K562 (cell line): ENCODE data around the gene CDK5RAP3. TPM values are rescaled to one million over a fixed set of nuclear protein-coding genes. Genes with fewer than 3 reads are reported as not detected.
A peak's percentile ranks its signal among the peaks of the same experiment; 100 is the strongest.

Experiments
- BDP1 ChIP-seq: IDR thresholded peaks from 3 replicates; pipeline ENCODE4 v1.6.1; 2011; ENCODE audit not compliant: insufficient read length, insufficient read depth
- CBFA2T3 ChIP-seq: fragments of 450-650 bp; IDR thresholded peaks from 2 replicates; pipeline ENCODE4 v1.6.1; 2017
- CCAR2 ChIP-seq: fragments of 200-400 bp; formaldehyde crosslinking; IDR thresholded peaks from 2 replicates; pipeline ENCODE4 v1.6.1; 2017; ENCODE audit warnings: mild to moderate bottlenecking, low read depth, low read length
- ELF4 ChIP-seq: fragments of 450-650 bp; formaldehyde crosslinking; IDR thresholded peaks from 2 replicates; pipeline ENCODE4 v1.4.0; 2022; ENCODE audit warnings: missing genetic modification characterization
- ESRRA ChIP-seq: fragments of 450-650 bp; IDR thresholded peaks from 2 replicates; pipeline ENCODE4 v1.6.1; 2014; ENCODE audit warnings: low read depth, mild to moderate bottlenecking, moderate library complexity, borderline replicate concordance
- GTF2E2 ChIP-seq: fragments of 200-800 bp; sonication (Bioruptor generic); IDR thresholded peaks from 2 replicates; pipeline ENCODE4 v1.6.1; 2016; ENCODE audit warnings: missing genetic modification characterization, missing compliant biosample characterization
- HLTF ChIP-seq: fragments of 450-650 bp; IDR thresholded peaks from 2 replicates; pipeline ENCODE4 v1.6.1; 2016
- MAZ ChIP-seq, 2 experiments: fragments of 450-650 bp in 1 of 2; sonication (generic) in 1 of 2; formaldehyde crosslinking; IDR thresholded peaks in 1 of 2; conservative IDR thresholded peaks in 1 of 2; 2 replicates each; pipeline versions ENCODE4 v1.4.0 to v1.5.0; 2020; ENCODE audit warnings: mild to moderate bottlenecking in 1 of 2, missing genetic modification reagents in 1 of 2
- MITF ChIP-seq: IDR thresholded peaks from 2 replicates; pipeline ENCODE4 v1.6.1; 2014; ENCODE audit warnings: antibody characterized with exemption
- OTX1 ChIP-seq: fragments of 450-650 bp; formaldehyde crosslinking; IDR thresholded peaks from 2 replicates; pipeline ENCODE4 v1.4.0; 2022; ENCODE audit warnings: mild to moderate bottlenecking
- RBM34 ChIP-seq: fragments of 200-400 bp; formaldehyde crosslinking; IDR thresholded peaks from 2 replicates; pipeline ENCODE4 v1.6.1; 2018; ENCODE audit warnings: low read length, borderline replicate concordance; ENCODE audit not compliant: insufficient read depth
- RNF2 ChIP-seq: sonication (generic); IDR thresholded peaks from 2 replicates; pipeline ENCODE4 v1.6.1; 2016
- SMARCE1 ChIP-seq: fragments of 450-650 bp; IDR thresholded peaks from 2 replicates; pipeline ENCODE4 v1.7.1; 2016; ENCODE audit warnings: mild to moderate bottlenecking
- TEAD1 ChIP-seq, 2 experiments: fragments of 450-650 bp in 1 of 2; sonication (generic) in 1 of 2; formaldehyde crosslinking; IDR thresholded peaks; 2 replicates each; pipeline versions ENCODE4 v1.4.0 to v1.8.0; 2020 to 2022; ENCODE audit warnings: mild to moderate bottlenecking in 2 of 2, missing genetic modification reagents in 1 of 2
- ZBTB17 ChIP-seq: fragments of 450-650 bp; formaldehyde crosslinking; IDR thresholded peaks from 2 replicates; pipeline ENCODE4 v1.4.0; 2020; ENCODE audit warnings: mild to moderate bottlenecking
- ZFPM2 ChIP-seq: fragments of 250-450 bp; sonication (Bioruptor Pico); IDR thresholded peaks from 2 replicates; pipeline ENCODE4 v1.5.1; 2022; ENCODE audit warnings: mild to moderate bottlenecking
- ZNF124 ChIP-seq: sonication (generic); formaldehyde crosslinking; IDR thresholded peaks from 2 replicates; pipeline ENCODE4 v1.8.1; 2022; ENCODE audit warnings: missing genetic modification reagents
- ZNF24 ChIP-seq: fragments of 450-650 bp; IDR thresholded peaks from 2 replicates; pipeline ENCODE4 v1.6.1; 2016
- ZNF766 ChIP-seq: fragments of 200-800 bp; sonication (Bioruptor generic); conservative IDR thresholded peaks from 2 replicates; pipeline ENCODE4 v1.6.1; 2016; ENCODE audit warnings: missing genetic modification characterization, missing compliant biosample characterization
- polyA plus RNA-seq, 8 experiments: library from polyadenylated mRNA; depleted of rRNA in 4 of 8; stranded (reverse) in 5 of 8; unstranded in 3 of 8; fragments of >200 nt; fragmentation: Nextera tagmentation in 2 of 8; fragmentation: Illumina TruSeq in 1 of 8; extraction: Ambion mirVana in 2 of 8; extraction: Trizol in 1 of 8; gene quantifications; 2 replicates each; pipeline versions ENCODE4 v1.2.1 to v1.2.3, GENCODE V29; 2011 to 2014; ENCODE audit warnings: inconsistent platforms in 1 of 8, missing spikeins in 1 of 8
- total RNA-seq, 7 experiments: library from RNA; depleted of rRNA in 6 of 7; stranded (reverse); fragments of >200 nt in 6 of 7; fragmentation: Illumina TruSeq in 2 of 7; extraction: Trizol in 2 of 7; gene quantifications; 2 replicates each; pipeline versions ENCODE4 v1.2.1 to v1.2.3, GENCODE V29; 2011 to 2021; ENCODE audit warnings: low replicate concordance in 1 of 7
- TF ChIP-seq, protein P1 (sequence below): fragments of 250-450 bp; sonication (Bioruptor Pico); IDR thresholded peaks from 2 replicates; pipeline ENCODE4 v1.8.0; 2022; ENCODE audit warnings: inconsistent platforms, mild to moderate bottlenecking, moderate library complexity, borderline replicate concordance
- TF ChIP-seq, protein P2 (sequence below): fragments of 450-650 bp; formaldehyde crosslinking; conservative IDR thresholded peaks from 2 replicates; pipeline ENCODE4 v1.4.0; 2022; ENCODE audit warnings: mild to moderate bottlenecking, missing genetic modification characterization
- TF ChIP-seq, protein P3 (sequence below): sonication (generic); formaldehyde crosslinking; IDR thresholded peaks from 2 replicates; pipeline ENCODE4 v1.8.1; 2022; ENCODE audit warnings: missing genetic modification reagents

Gene CDK5RAP3
- total and polyA plus RNA-seq, 9 of the 15 experiments (the other 6 are each of a cell fraction or from before 2014, with no cell fraction given): 44.2 to 202 (median 91.5) TPM

- TF ChIP-seq CBFA2T3: peak; percentile 64
- TF ChIP-seq ZNF124 (CRISPR knock-in tag): no peak
- TF ChIP-seq RBM34: no peak
- TF ChIP-seq HLTF: no peak
- TF ChIP-seq GTF2E2 (tag): peak; percentile 82; the same call in 1 of the 2 replicates
- TF ChIP-seq CCAR2: no peak
- peak; percentile 66; the same call in 1 of the 2 replicates for TF ChIP-seq SMARCE1
- TF ChIP-seq ZFPM2: 0 out of 2 replicates have a peak, but pooled peaks have one; percentile 52
- TF ChIP-seq MAZ (CRISPR knock-in tag; conservative IDR thresholded peaks at IDR 0.05 in 1 of 2, IDR thresholded peaks at IDR 0.05 in 1 of 2): peak; percentile 43 to 83; a peak in 1 of 4 replicates
- TF ChIP-seq, protein P1, sequence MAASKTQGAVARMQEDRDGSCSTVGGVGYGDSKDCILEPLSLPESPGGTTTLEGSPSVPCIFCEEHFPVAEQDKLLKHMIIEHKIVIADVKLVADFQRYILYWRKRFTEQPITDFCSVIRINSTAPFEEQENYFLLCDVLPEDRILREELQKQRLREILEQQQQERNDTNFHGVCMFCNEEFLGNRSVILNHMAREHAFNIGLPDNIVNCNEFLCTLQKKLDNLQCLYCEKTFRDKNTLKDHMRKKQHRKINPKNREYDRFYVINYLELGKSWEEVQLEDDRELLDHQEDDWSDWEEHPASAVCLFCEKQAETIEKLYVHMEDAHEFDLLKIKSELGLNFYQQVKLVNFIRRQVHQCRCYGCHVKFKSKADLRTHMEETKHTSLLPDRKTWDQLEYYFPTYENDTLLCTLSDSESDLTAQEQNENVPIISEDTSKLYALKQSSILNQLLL (CRISPR knock-in tag): no peak
- TF ChIP-seq MITF: no peak
- TF ChIP-seq OTX1 (CRISPR knock-in tag): 0 out of 2 replicates have a peak, but pooled peaks have one; percentile 24
- TF ChIP-seq, protein P2, sequence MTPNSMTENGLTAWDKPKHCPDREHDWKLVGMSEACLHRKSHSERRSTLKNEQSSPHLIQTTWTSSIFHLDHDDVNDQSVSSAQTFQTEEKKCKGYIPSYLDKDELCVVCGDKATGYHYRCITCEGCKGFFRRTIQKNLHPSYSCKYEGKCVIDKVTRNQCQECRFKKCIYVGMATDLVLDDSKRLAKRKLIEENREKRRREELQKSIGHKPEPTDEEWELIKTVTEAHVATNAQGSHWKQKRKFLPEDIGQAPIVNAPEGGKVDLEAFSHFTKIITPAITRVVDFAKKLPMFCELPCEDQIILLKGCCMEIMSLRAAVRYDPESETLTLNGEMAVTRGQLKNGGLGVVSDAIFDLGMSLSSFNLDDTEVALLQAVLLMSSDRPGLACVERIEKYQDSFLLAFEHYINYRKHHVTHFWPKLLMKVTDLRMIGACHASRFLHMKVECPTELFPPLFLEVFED: no peak
- 0 out of 4 replicates have a peak, but pooled peaks of 1 of the 2 experiments have one; percentile 45 for TF ChIP-seq TEAD1 (CRISPR knock-in tag; IDR thresholded peaks at IDR 0.05)
- peak; percentile 38; the same call in 1 of the 2 replicates for TF ChIP-seq ESRRA
- TF ChIP-seq, protein P3, sequence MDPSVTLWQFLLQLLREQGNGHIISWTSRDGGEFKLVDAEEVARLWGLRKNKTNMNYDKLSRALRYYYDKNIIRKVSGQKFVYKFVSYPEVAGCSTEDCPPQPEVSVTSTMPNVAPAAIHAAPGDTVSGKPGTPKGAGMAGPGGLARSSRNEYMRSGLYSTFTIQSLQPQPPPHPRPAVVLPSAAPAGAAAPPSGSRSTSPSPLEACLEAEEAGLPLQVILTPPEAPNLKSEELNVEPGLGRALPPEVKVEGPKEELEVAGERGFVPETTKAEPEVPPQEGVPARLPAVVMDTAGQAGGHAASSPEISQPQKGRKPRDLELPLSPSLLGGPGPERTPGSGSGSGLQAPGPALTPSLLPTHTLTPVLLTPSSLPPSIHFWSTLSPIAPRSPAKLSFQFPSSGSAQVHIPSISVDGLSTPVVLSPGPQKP (CRISPR knock-in tag): no peak
- TF ChIP-seq ELF4 (CRISPR knock-in tag): no peak
- no peak for TF ChIP-seq ZNF24
- no peak for TF ChIP-seq ZBTB17 (CRISPR knock-in tag)
- peak; percentile 59; the same call in 1 of the 2 replicates for TF ChIP-seq ZNF766 (CRISPR knock-in tag)
- peak; percentile 76; the same call in 1 of the 2 replicates for TF ChIP-seq RNF2
- no peak for TF ChIP-seq BDP1
Observed at GRCh38 chr17:47982091-47982617, 11.2 kb downstream of the CDK5RAP3 start (continued).
